SH-SY5Y (cell line): ENCODE data around the gene TMED6.

Source experiments
- GATA2 ChIP-seq: IDR thresholded peaks from 2 replicates; pipeline ENCODE4 v1.6.1; 2011; ENCODE audit warnings: mild to moderate bottlenecking, low read depth, low read length
- GATA3 ChIP-seq: IDR thresholded peaks from 2 replicates; pipeline ENCODE4 v1.6.1; 2011; ENCODE audit warnings: low read depth, mild to moderate bottlenecking, low read length, moderate library complexity

- no peak for TF ChIP-seq GATA2
- TF ChIP-seq GATA3: no peak
These were observed 951 bp downstream of the TMED6 start for GRCh38 chr16:69350536-69351133.
